ENCODE data around the gene BANP.
"Not testable (repeated sequence)": the region's sequence is repeated elsewhere in the genome, so short reads cannot be mapped to it uniquely, and the experiment has no call there.

Gene BANP

DNA sequence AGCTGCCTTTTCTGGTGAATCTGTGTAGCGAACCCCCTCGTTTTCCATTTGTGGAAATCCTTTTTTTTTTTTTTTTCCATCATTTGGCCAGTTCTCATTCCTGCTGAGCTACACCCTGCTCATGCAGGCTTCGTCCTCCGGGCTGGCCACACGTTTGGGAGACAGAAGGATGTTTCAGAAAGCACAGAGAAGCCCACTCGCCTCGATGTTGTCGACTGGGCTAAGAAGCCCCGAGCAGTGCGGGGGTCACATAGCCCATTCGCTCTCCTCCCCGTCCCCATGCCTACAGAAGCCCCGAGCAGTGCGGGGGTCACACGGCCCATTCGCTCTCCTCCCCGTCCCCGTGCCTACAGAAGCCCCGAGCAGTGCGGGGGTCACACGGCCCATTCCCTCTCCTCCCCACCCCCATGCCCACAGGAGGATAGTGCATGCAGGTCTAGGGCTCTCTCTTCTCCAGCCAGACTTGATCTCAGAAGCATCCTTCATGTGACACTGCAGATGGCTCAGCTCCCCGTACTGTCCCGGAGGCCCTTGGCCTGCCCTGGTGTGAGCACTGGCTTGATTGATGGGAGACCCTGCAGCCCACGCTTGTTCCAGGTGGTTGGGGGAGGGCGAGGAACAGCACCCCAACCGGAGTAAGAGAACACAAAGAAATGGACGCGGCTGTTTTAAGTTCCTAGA lies 89.1 kb downstream of the BANP start:
- H3K36me3 ChIP-seq (ENCODE audit: control insufficient read depth, insufficient read depth, low read length); DNase-seq (ENCODE audit: low read depth, low spot score); H3K4me3 ChIP-seq (ENCODE audit: low read length); H3K27ac ChIP-seq (ENCODE audit: low read length); H3K27me3 ChIP-seq (ENCODE audit: control insufficient read depth, insufficient read depth, low read length); H3K9me3 ChIP-seq (ENCODE audit: control insufficient read depth, insufficient read depth, low read length); H3K4me1 ChIP-seq (ENCODE audit: control insufficient read depth, insufficient read depth, low read length): not testable (repeated sequence)
- no CpG with 5 or more reads among the region's 28 CpGs for WGBS (ENCODE audit: insufficient coverage, insufficient read length)

DNA sequence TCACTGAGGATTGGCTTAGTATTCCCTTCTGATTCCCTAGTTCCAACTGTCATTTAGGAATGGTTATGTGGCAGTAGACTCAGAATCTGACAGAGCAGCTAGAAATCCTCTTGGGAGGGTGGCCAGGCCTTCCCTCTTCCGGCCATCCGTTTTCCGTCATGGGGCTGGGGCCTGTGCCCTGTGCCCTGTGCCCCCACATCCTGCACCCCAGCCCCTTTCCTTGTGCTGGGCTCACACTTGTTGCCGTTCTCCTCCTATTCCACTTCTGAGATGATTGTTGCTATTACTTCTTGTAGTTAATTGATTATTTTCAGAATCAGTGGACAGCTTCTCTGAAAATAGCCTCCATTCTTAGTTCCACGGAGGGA lies 89.6 kb downstream of the BANP start:
- not testable (repeated sequence) for H3K4me1 ChIP-seq (ENCODE audit: control insufficient read depth, insufficient read depth, low read length); H3K27ac ChIP-seq (ENCODE audit: low read length); H3K9me3 ChIP-seq (ENCODE audit: control insufficient read depth, insufficient read depth, low read length); H3K4me3 ChIP-seq (ENCODE audit: low read length); H3K36me3 ChIP-seq (ENCODE audit: control insufficient read depth, insufficient read depth, low read length); DNase-seq (ENCODE audit: low read depth, low spot score); H3K27me3 ChIP-seq (ENCODE audit: control insufficient read depth, insufficient read depth, low read length)
- no CpG with 5 or more reads among the region's 5 CpGs for WGBS (ENCODE audit: insufficient coverage, insufficient read length)

DNA sequence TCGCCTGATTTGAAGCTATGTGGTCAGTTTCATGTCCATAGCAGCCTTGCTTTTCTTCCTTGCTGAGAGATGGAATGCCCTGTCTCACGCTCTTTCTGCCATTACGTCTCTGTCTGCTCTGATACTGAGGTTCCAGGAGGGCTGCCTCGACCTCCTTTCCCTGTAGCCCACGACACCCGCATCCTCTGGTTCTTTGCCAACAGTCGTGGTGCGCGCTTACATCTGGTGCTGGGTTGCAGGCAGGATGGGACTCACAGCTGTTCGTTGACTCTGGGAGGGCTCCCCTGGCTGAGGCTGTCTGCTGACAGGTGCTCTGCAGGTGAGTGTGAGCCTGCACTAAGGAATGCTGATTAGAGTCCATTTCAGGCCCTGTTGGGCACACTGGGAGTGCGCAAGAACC lies 90.3 kb downstream of the BANP start:
- H3K4me3 ChIP-seq (ENCODE audit: low read length); H3K27me3 ChIP-seq (ENCODE audit: control insufficient read depth, insufficient read depth, low read length); H3K27ac ChIP-seq (ENCODE audit: low read length); DNase-seq (ENCODE audit: low read depth, low spot score); H3K4me1 ChIP-seq (ENCODE audit: control insufficient read depth, insufficient read depth, low read length); H3K36me3 ChIP-seq (ENCODE audit: control insufficient read depth, insufficient read depth, low read length); H3K9me3 ChIP-seq (ENCODE audit: control insufficient read depth, insufficient read depth, low read length): not testable (repeated sequence)
- no CpG with 5 or more reads among the region's 11 CpGs for WGBS (ENCODE audit: insufficient coverage, insufficient read length)

DNA sequence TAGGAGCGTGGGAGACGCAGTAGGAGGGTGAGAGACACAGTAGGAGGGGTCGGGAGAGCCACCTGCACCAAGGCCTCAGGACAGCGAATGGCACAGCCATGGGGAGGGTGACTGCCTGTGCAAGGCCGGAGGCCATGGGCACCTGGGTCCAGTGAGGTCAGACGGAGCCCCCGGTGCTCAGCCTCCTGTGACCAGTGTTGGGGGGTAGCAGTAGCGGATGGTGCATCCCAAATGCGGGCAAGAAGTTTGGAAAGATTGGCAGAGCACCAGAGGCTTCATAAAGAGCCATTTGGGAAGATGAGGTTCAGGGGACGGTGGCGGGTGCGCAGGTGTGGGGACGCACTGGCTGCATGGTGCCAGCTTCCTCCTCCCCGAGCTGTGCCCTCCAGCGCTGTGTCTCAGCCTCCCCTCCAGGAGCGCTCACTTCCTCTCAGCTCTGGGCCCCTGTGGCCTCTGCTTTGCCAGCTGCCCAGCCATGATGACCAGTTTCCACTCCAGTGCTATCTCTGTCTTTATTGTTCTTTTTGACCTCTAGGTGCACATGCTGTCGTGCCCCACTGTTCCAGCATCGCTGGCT lies 90.8 kb downstream of the BANP start:
- not testable (repeated sequence) for H3K4me1 ChIP-seq (ENCODE audit: control insufficient read depth, insufficient read depth, low read length); H3K9me3 ChIP-seq (ENCODE audit: control insufficient read depth, insufficient read depth, low read length); H3K36me3 ChIP-seq (ENCODE audit: control insufficient read depth, insufficient read depth, low read length); DNase-seq (ENCODE audit: low read depth, low spot score); H3K27me3 ChIP-seq (ENCODE audit: control insufficient read depth, insufficient read depth, low read length); H3K27ac ChIP-seq (ENCODE audit: low read length); H3K4me3 ChIP-seq (ENCODE audit: low read length)
- no CpG with 5 or more reads among the region's 18 CpGs for WGBS (ENCODE audit: insufficient coverage, insufficient read length)

DNA sequence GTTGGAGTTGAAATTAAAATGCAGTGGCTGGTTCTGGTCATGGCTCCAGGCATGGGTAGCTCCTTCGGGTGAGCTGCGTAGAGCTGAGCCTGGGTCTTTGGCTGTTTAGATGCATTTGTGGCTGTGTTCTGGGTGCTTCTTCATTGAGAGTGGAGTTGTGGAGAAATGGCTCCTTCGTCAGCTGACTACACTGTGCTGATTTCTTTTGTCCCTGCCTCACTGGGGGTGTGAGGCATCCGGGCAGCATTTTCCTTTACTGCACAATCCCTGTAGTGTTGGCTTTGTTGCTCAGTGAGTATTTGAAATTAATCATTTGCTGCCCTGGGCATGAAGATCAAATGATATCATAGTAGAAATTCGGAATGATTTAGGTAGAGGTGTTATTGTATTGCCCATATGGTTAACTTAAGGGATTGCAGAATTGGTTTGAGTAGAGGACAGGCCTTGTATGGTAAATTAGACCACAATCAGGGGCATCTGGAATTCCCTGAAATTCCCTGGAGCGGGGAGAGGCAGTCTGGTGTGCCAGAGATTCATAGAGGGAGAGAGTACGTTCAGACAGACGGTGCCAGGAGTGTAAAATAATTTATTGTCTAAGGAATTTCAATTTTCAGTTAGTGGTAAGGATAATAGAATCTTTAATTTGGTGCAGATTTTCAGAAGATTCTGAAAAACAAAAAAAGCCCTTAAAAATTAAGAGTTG lies 92.1 kb downstream of the BANP start:
- not testable (repeated sequence) for DNase-seq (ENCODE audit: low read depth, low spot score)

DNA sequence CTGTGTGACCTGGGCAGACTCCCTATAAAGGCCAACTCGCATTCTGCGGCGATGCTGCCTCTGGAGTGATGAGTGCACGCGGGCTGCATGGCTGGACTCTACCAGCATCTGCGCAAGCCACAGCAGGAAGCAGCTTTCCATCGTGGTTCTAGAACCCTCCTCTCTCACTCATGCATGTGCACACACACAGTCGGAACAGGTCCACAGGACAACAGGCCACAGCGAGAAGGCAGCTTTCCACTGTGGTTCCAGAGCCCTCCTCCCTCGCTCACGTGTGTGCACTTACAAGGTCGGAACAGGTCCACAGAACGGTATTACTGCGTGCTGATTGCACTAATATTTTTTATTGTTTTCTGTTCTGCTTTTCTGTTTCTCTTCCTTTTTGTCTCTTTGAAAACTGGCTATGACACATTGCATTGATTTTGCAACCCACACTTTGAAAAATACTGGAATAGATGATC lies 92.9 kb downstream of the BANP start:
- not testable (repeated sequence) for H3K36me3 ChIP-seq (ENCODE audit: control insufficient read depth, insufficient read depth, low read length); H3K9me3 ChIP-seq (ENCODE audit: control insufficient read depth, insufficient read depth, low read length); H3K4me1 ChIP-seq (ENCODE audit: control insufficient read depth, insufficient read depth, low read length); H3K4me3 ChIP-seq (ENCODE audit: low read length); DNase-seq (ENCODE audit: low read depth, low spot score); H3K27ac ChIP-seq (ENCODE audit: low read length); H3K27me3 ChIP-seq (ENCODE audit: control insufficient read depth, insufficient read depth, low read length)
- no CpG with 5 or more reads among the region's 14 CpGs for WGBS (ENCODE audit: insufficient coverage, insufficient read length)

More for the DNA sequence above, 92.1 kb downstream of the BANP start:
- H3K27ac ChIP-seq (ENCODE audit: low read length); H3K9me3 ChIP-seq (ENCODE audit: control insufficient read depth, insufficient read depth, low read length); H3K27me3 ChIP-seq (ENCODE audit: control insufficient read depth, insufficient read depth, low read length); H3K36me3 ChIP-seq (ENCODE audit: control insufficient read depth, insufficient read depth, low read length); H3K4me3 ChIP-seq (ENCODE audit: low read length); H3K4me1 ChIP-seq (ENCODE audit: control insufficient read depth, insufficient read depth, low read length): not testable (repeated sequence)
- no CpG with 5 or more reads among the region's 8 CpGs for WGBS (ENCODE audit: insufficient coverage, insufficient read length)

DNA sequence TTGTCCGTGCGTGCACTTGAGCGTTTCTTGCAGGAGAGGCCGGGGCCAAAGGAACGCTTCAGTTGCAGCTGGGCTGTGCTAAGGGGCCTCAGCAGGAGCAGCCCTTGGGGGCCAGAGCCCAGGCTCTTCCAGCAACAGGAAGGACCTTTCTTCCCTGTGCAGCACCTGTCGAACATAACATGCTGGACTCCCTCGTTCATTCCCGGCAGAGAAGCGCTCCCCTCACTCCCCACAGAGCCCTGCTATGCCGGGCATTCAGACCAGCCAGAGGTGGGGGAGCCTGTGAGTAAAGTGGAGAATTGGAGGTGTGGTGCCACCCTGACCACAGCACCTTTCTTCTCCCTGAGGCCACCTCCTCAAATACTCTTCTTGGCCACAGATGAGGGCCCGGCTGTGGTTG lies 94.1 kb downstream of the BANP start:
- H3K27me3 ChIP-seq (ENCODE audit: control insufficient read depth, insufficient read depth, low read length); H3K4me3 ChIP-seq (ENCODE audit: low read length); DNase-seq (ENCODE audit: low read depth, low spot score); H3K27ac ChIP-seq (ENCODE audit: low read length); H3K36me3 ChIP-seq (ENCODE audit: control insufficient read depth, insufficient read depth, low read length); H3K4me1 ChIP-seq (ENCODE audit: control insufficient read depth, insufficient read depth, low read length); H3K9me3 ChIP-seq (ENCODE audit: control insufficient read depth, insufficient read depth, low read length): not testable (repeated sequence)
- WGBS (ENCODE audit: insufficient coverage, insufficient read length): no CpG with 5 or more reads among the region's 11 CpGs

DNA sequence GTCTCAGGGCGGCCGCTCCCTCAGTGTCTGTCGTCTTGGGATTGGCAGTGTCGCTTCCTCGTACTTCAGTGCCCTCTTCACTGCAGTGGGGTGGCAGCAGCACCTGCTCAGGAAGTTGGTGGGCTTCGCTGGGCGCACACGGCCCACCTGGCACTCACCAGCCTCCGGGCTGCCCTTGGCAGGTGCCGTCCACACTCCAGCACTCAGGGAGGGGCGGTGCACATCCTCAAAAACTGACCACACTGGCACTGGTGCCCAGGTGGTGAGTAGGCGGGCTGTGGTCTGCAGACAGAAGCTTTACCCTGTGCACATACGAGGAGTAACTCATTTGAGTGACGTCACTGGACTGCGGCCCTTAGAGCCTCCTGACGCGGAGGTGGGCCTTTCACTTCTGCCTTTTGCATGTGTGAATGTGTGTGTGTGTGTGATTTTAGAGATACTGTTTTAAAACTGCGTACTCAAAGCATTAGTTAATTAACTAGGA lies 94.6 kb downstream of the BANP start:
- WGBS (ENCODE audit: insufficient coverage, insufficient read length): no CpG with 5 or more reads among the region's 18 CpGs
- H3K27ac ChIP-seq (ENCODE audit: low read length): no peak overlapping the region
- no peaks in the 10 kb centered on the region for H3K27me3 ChIP-seq (ENCODE audit: control insufficient read depth, insufficient read depth, low read length)

DNA sequence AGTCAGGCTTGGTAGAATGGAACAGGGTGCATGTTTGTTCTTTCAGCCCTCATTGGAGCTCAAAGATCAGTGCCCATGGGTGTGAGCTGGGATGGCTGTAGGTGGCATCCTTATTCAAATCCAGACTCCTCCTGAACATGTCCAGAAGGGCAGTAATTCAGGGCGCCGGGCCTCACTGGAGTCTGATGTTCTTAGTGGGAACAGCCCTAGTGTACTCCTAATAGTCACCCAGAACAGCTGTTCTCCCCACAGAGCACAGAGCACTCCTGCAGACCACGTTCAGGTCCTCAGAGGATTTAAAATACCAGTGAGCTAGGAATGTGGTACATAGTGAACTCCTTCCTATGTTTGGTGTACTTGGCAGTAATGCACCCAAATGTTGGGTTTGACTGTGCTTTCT lies 96.2 kb downstream of the BANP start:
- no CpG with 5 or more reads among the region's 3 CpGs for whole genome bisulfite sequencing (ENCODE audit: insufficient coverage, insufficient read length)
- no peak overlapping the region for H3K4me3 ChIP-seq (ENCODE audit: low read length)
- H3K36me3 ChIP-seq (ENCODE audit: control insufficient read depth, insufficient read depth, low read length): peaks cover 2% of the 10 kb centered on the region; the same call in 1 of the 2 replicates
- no peaks in the 10 kb centered on the region for H3K9me3 ChIP-seq (ENCODE audit: control insufficient read depth, insufficient read depth, low read length)
- no peaks in the 10 kb centered on the region for H3K27me3 ChIP-seq (ENCODE audit: control insufficient read depth, insufficient read depth, low read length)
- H3K27ac ChIP-seq (ENCODE audit: low read length): no peak overlapping the region
- DNase-seq (ENCODE audit: low read depth, low spot score): no peak
- no peaks in the 10 kb centered on the region for H3K4me1 ChIP-seq (ENCODE audit: control insufficient read depth, insufficient read depth, low read length)

More for the DNA sequence above, 94.6 kb downstream of the BANP start:
- H3K4me3 ChIP-seq (ENCODE audit: low read length): no peak overlapping the region
- DNase-seq (ENCODE audit: low read depth, low spot score): no peak
- H3K4me1 ChIP-seq (ENCODE audit: control insufficient read depth, insufficient read depth, low read length): no peaks in the 10 kb centered on the region; the same call in 1 of the 2 replicates
- H3K9me3 ChIP-seq (ENCODE audit: control insufficient read depth, insufficient read depth, low read length): no peaks in the 10 kb centered on the region
- 0 out of 2 replicates have a peak, but pooled peaks cover 2% of the 10 kb centered on the region for H3K36me3 ChIP-seq (ENCODE audit: control insufficient read depth, insufficient read depth, low read length)

DNA sequence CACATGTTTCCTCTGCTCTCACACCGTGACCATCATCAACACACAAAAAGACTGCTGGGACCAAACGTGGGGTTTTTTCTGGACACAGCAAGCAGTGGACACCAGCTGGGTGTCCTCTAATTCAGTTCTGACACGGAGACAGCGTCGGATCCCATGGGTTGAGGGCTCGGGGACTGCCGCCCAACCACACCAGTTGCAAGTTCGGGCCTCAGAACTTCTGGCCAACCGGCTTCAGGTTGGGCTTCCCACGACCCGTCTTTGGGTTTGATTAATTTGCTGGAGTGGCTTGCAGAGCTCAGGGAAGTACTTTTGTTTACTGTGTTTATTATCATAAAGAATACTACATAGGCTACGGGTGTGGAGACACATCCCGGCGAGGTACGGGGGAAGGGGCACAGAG lies 97.8 kb downstream of the BANP start:
- WGBS (ENCODE audit: insufficient coverage, insufficient read length): no CpG with 5 or more reads among the region's 15 CpGs
- Histone ChIP-seq H3K27ac (ENCODE audit: low read length) (no peak overlapping the region), H3K4me1 (ENCODE audit: control insufficient read depth, insufficient read depth, low read length) (no peaks in the 10 kb centered on the region), H3K27me3 (ENCODE audit: control insufficient read depth, insufficient read depth, low read length) (no peaks in the 10 kb centered on the region), H3K9me3 (ENCODE audit: control insufficient read depth, insufficient read depth, low read length) (no peaks in the 10 kb centered on the region), H3K4me3 (ENCODE audit: low read length) (no peak overlapping the region), H3K36me3 (ENCODE audit: control insufficient read depth, insufficient read depth, low read length) (peaks cover 2% of the 10 kb centered on the region; the same call in 1 of the 2 replicates)
- no peak for DNase-seq (ENCODE audit: low read depth, low spot score)

Data from iPS DF 6.9 (cell line).